GM12892 (cell line): ENCODE results near the gene ATOH8.
"Not testable (repeated sequence)": the region's sequence is repeated elsewhere in the genome, so short reads cannot be mapped to it uniquely, and the experiment has no call there.

Experiments
- DNase-seq: peaks from one replicate; pipeline ENCODE4 v3.0.0; 2011; ENCODE audit not compliant: insufficient read length
- FAIRE-seq: peaks from 2 replicates; lab custom pipeline; 2011; peaks lifted over from hg19 to GRCh38; lab: Jason Lieb, UNC
- POLR2A ChIP-seq: IDR thresholded peaks from 2 replicates; pipeline ENCODE4 v1.6.1; 2011; ENCODE audit warnings: low read depth, low read length, control low read depth
- POLR2AphosphoS5 ChIP-seq: IDR thresholded peaks from 2 replicates; pipeline ENCODE4 v1.6.1; 2011; ENCODE audit warnings: low read depth, low read length, control low read depth
- TAF1 ChIP-seq: IDR thresholded peaks from 2 replicates; pipeline ENCODE4 v1.6.1; 2011; ENCODE audit warnings: low read depth, mild to moderate bottlenecking, control low read depth, low read length, borderline replicate concordance

ATOH8 gene

GRCh38 chr2:85711578-85712060 is 42.2 kb upstream of the ATOH8 start:
- FAIRE-seq (no peak), DNase-seq (no peak)
- TF ChIP-seq TAF1 (no peak), POLR2A (no peak), POLR2AphosphoS5 (no peak)

DNA sequence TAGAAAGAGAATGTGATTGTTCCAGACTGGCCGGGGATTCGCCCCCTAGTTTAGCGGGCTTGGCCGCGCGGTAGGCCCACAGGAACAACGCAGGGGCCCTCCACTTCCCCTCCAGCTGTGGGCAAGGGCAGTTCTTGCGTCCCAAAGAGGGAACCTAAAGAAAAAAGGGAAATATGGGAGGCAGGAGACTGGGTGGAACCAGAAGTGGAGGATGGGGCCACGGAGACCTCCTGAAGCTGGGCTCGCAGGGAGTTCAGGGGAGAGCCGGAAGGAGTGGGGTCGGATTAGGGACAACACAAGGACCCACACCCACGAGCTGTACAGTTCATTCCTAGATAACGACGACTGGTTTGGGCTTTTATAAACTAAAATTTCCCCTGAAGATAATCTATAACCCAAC is 41.5 kb upstream of the ATOH8 start:
- FAIRE-seq, result no peak
- no peak for DNase-seq
- TF ChIP-seq TAF1 (no peak), POLR2AphosphoS5 (no peak), POLR2A (no peak)

GRCh38 chr2:85712849-85713612 is 40.8 kb upstream of the ATOH8 start:
- DNase-seq (no peak), FAIRE-seq (no peak)
- TF ChIP-seq POLR2AphosphoS5, result no peak
- no peak for TF ChIP-seq TAF1
- TF ChIP-seq POLR2A, result no peak

GRCh38 chr2:85713836-85714235 is 40.0 kb upstream of the ATOH8 start:
- no peak for DNase-seq
- TF ChIP-seq TAF1, result no peak
- no peak for TF ChIP-seq POLR2AphosphoS5
- TF ChIP-seq POLR2A, result no peak

GRCh38 chr2:85714421-85714820 is 39.4 kb upstream of the ATOH8 start:
- DNase-seq, FAIRE-seq: not testable (repeated sequence)

More at GRCh38 chr2:85713836-85714235, 40.0 kb upstream of the ATOH8 start:
- no peak for FAIRE-seq

- no peak for FAIRE-seq
- no peak for DNase-seq
- TF ChIP-seq POLR2A, result no peak
- no peak for TF ChIP-seq TAF1
- TF ChIP-seq POLR2AphosphoS5, result no peak
Observed at GRCh38 chr2:85714841-85715240, 39.0 kb upstream of the ATOH8 start.

- FAIRE-seq, result no peak
- TF ChIP-seq TAF1, result no peak
- TF ChIP-seq POLR2AphosphoS5, result no peak
- no peak for TF ChIP-seq POLR2A
- no peak for DNase-seq
Observed at GRCh38 chr2:85716346-85716914, 37.4 kb upstream of the ATOH8 start.

DNA sequence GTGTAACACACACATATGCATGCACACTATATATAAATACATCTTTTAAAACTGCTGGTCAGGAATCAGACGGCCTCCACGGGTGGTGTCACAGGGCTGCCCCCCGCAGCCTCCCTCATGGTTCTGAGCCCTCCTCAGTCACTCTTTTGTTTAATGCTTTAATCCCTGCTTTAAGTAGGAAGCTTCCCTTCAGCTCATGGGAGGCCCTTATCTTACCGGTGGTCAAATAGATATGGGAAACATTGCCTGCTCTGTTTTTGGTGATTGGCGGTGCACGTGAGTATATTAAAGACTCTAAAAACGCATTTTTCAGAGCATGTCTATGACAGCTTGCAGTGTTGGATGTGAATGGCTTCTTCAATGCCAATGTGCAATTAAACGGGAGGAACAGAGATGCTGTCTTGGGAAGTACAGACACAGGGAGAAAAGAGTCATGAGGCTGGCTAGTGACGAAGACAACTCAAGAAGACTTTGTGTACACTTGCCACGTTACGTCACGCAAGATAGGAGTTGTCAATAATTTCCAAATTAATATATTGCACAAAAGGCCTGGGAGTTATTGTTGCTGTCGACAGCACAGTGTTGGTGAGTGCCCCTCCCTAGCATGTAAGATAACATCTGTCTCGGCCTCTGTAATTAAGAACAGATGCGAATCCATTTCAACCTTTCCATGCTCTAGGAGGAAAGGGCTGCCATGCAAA is 36.3 kb upstream of the ATOH8 start:
- no peak for FAIRE-seq
- no peak for TF ChIP-seq POLR2A
- no peak for TF ChIP-seq POLR2AphosphoS5
- TF ChIP-seq TAF1, result no peak
- no peak for DNase-seq

- TF ChIP-seq TAF1 (no peak), POLR2AphosphoS5 (no peak), POLR2A (no peak)
- FAIRE-seq (no peak), DNase-seq (no peak)
Observed at GRCh38 chr2:85718009-85718391, 35.8 kb upstream of the ATOH8 start.

GRCh38 chr2:85718885-85719492 is 34.8 kb upstream of the ATOH8 start:
- DNase-seq (no peak), FAIRE-seq (no peak)
- TF ChIP-seq TAF1 (no peak), POLR2A (no peak), POLR2AphosphoS5 (no peak)

GRCh38 chr2:85719609-85720240 is 34.1 kb upstream of the ATOH8 start:
- no peak for DNase-seq
- FAIRE-seq, result no peak
- TF ChIP-seq POLR2AphosphoS5 (no peak), POLR2A (no peak), TAF1 (no peak)

- DNase-seq (no peak), FAIRE-seq (no peak)
- TF ChIP-seq POLR2A, result no peak
- TF ChIP-seq TAF1, result no peak
- no peak for TF ChIP-seq POLR2AphosphoS5
Observed at GRCh38 chr2:85720533-85720932, 33.3 kb upstream of the ATOH8 start.
